Stimulated activated CD4-positive, alpha-beta T cell treated with anti-CD3 and anti-CD28 coated beads, Interleukin-15, amount 100 ng/mL, for 1 hour (primary cell): ENCODE measurements around the gene MRPL23.

Experiments
- DNase-seq, 2 donors: peaks; one replicate each; pipeline ENCODE4 v3.0.0-alpha.2; 2020; ENCODE audit warnings: low read depth in 1 of 2, low spot score in 1 of 2

The MRPL23 gene

GRCh38 chr11:1946812-1947484, at the start of gene MRPL23:
Gene MRPL23, plus strand, starts transcription at chr11:1947332. Its CDS starts 31 bp downstream, at chr11:1947363.
- peak in 1 of 2 donors; percentile 42 for DNase-seq

- DNase-seq, result no peak
These were observed 48.0 kb upstream of the MRPL23 start for GRCh38 chr11:1899090-1899489.

- no peak for DNase-seq
These were observed 47.4 kb upstream of the MRPL23 start for GRCh38 chr11:1899686-1900085.

GRCh38 chr11:1906181-1906580, 41.0 kb upstream of the MRPL23 start:
- DNase-seq, result no peak

DNA sequence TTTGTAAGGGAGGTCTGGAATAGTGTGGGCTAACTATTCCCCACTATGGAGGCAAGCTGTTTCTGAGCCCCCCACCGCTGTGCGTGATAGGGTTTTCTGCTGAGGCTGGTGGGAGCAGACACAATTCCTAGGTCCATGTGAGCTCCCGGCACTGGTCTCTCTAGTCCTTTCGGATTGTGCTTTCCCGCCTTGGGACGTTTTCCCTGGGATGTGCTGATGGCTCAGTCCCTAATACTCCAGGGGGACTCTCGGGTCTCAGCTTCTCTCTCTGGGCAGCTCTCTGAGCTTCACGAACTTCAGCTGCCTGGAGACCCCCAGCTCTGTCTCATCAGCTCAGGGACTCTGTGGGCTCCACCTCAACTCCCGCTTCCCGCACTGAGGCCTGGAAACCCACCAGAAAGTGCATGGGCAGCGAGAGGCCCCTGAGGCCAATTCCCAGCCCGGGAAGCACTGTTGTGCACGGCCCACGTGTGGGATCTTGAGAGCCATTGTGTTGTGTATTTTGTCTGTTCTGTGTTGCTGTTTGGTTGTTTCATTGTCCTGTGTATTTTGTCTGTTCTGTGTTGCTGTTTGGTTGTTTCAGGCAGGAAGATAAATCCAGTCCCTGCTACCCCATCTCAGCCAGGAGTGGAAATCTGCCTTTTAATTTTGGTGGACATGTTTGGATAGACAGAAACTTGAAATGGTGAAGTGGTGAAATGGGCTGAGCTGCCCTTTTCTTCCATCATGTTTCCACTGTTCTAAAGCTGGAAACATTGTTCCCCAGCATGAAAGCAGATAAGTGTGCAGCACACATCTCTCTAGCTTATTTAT, 40.3 kb upstream of the MRPL23 start:
- DNase-seq, result no peak

DNA sequence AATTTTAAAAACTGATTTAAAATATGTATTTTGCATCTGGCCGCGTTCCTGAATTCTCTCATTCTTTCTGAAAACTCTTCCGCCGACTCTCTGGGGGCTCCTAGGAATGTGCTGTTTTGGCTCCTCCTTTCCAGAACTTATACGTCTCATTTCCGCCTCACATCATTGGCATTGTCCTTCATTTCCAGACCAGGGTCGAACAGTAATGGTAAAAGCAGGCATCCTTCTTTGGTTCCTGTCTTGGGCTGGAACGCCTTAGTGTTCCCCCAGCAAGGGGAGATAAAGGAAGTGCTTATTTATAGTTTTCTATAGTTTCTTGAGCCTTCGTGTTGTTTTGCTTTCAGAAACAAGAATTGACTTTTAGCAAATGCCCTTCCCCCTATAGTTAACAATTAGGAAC, 38.5 kb upstream of the MRPL23 start:
- DNase-seq, result no peak

DNA sequence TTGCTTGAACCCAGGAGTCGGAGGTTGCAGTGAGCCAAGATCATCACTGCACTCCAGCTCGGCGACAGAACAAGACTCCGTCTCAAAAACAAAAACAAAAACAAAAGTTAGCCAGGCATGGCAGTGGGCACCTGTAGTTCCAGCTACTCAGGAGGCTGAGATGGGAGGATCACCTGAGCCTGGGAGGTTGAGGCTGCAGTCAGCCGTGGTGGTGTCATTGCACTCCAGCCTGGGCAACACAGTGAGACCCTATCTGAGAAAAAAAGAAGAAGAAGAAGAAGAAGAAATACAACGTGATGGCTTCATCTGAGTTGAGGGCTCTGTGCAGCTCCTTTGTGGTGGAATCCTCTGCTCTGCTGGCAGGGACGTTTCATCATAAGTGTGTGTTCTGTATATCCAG, 37.6 kb upstream of the MRPL23 start:
- DNase-seq, result no peak

GRCh38 chr11:1912289-1912878, 34.7 kb upstream of the MRPL23 start:
- DNase-seq, result no peak

GRCh38 chr11:1913271-1914060, 33.7 kb upstream of the MRPL23 start:
- no peak for DNase-seq

- DNase-seq, result no peak
These were observed 31.4 kb upstream of the MRPL23 start for GRCh38 chr11:1915795-1916131.

GRCh38 chr11:1916132-1916985, 30.8 kb upstream of the MRPL23 start:
- DNase-seq, result no peak

GRCh38 chr11:1916986-1917522, 30.1 kb upstream of the MRPL23 start:
- no peak for DNase-seq

- no peak for DNase-seq
These were observed 29.4 kb upstream of the MRPL23 start for GRCh38 chr11:1917523-1918435.

- no peak for DNase-seq
These were observed 28.5 kb upstream of the MRPL23 start for GRCh38 chr11:1918436-1919315.

- DNase-seq, result no peak
These were observed 27.6 kb upstream of the MRPL23 start, which contains the start of gene TNNT3 for GRCh38 chr11:1919391-1920127. Gene TNNT3, plus strand, starts transcription at chr11:1919703. Its CDS starts 3,172 bp downstream, at chr11:1922875.

DNA sequence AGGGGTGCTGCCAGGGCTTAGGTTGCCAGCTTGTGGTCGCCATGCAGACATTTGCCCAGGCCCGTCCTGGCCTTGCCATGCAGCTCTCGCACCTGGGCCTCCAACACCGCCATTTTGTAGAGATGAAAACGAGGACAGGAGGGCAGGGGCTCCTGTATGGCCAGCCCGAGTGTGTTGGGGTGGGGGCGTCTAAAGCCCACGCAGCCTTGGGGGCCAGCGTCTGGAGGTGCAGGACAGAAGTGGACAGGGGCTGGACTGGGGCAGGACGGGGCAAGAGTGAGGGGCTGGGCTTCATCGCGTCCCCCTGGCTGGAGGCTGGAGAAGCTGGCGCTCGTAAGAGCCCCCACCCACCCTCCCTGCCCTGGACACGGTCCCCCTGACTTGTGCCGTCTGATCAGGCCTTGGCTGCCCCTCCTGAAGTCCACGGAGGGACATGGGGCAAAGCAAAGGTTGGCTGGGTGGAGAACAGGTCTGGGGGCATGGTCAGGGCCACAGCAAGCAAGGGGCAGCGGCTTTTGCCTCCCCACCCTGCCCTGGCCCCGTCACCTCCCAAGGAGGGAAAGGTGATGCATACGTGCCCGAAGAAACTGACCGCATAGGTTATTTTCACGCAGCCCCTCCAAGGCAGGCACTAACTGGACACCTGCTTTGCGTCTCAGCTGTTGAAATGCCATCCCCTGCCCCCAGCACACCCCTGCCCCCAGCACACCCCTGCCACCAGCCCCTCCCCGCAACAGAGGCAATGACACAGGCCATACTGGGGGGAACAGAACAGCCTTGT, 26.8 kb upstream of the MRPL23 start:
- DNase-seq, result no peak
